Loucy (cell line): ENCODE measurements around the gene CACNA1H.

ENCODE experiments used
- EZH2phosphoT487 ChIP-seq: fragments of 200-600 bp; IDR thresholded peaks from 2 replicates; pipeline ENCODE4 v1.6.1; 2018; ENCODE audit warnings: antibody characterized with exemption, mild to moderate bottlenecking, moderate library complexity, borderline replicate concordance
- TF ChIP-seq, protein P1 (sequence below): fragments of 200-600 bp; sonication (generic); conservative IDR thresholded peaks from 2 replicates; pipeline ENCODE4 v1.5.1; 2014; ENCODE audit warnings: mild to moderate bottlenecking, antibody characterized with exemption, low read length

DNA sequence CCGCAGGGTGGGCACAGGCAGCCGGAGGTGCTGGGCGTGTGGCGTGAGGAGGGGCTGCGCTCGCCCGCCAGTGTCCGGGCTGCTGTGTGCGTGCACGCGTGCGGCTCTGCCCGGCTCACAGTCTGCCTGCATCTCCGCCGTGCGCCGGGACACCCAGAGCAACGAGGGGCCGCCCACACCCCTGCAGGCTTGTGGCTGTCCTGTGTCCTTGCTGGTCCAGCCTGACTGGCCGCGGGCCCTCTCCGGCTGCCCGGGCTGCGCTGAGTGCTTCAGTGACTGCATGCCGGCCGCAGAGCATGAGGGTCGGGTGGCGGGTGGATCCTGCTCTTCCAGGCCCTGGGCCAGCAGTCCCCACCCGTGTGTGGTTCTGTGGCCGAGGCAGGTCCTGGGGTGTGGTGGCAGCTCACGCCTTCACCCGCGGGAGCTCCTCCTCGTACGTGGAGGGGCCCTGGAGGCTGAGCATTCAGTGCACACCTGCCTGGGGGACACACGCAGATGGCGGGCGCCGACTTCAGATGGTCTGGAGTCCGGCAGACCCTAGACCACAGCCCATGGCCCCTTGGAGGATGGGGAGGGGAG is 59.8 kb downstream of the CACNA1H start:
- TF ChIP-seq, protein P1, sequence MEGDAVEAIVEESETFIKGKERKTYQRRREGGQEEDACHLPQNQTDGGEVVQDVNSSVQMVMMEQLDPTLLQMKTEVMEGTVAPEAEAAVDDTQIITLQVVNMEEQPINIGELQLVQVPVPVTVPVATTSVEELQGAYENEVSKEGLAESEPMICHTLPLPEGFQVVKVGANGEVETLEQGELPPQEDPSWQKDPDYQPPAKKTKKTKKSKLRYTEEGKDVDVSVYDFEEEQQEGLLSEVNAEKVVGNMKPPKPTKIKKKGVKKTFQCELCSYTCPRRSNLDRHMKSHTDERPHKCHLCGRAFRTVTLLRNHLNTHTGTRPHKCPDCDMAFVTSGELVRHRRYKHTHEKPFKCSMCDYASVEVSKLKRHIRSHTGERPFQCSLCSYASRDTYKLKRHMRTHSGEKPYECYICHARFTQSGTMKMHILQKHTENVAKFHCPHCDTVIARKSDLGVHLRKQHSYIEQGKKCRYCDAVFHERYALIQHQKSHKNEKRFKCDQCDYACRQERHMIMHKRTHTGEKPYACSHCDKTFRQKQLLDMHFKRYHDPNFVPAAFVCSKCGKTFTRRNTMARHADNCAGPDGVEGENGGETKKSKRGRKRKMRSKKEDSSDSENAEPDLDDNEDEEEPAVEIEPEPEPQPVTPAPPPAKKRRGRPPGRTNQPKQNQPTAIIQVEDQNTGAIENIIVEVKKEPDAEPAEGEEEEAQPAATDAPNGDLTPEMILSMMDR: no peak
- no peak for TF ChIP-seq EZH2phosphoT487
